GM23338 (cell line): ENCODE measurements around the gene CETP. TPM values are rescaled to one million over a fixed set of nuclear protein-coding genes. Genes with fewer than 3 reads are reported as not detected.

Experiments used
- ATAC-seq: fragments of 200-7000 bp; cut with Tn5 transposase; 3 replicates; pipeline ENCODE4 v1.9.1; 2020
- DNase-seq: peaks from one replicate; pipeline ENCODE4 v3.0.0-alpha.2; 2015; ENCODE audit warnings: low spot score
- H2AFZ ChIP-seq: fragments of 200-600 bp; sonication (generic); 2 replicates; pipeline ENCODE4 v1.8.0; 2016; ENCODE audit warnings: antibody characterized with exemption, mild to moderate bottlenecking, moderate library complexity
- H3F3A ChIP-seq: fragments of 200-600 bp; sonication (generic); replicated peaks from 2 replicates; pipeline ENCODE4 v1.8.0; 2017; ENCODE audit warnings: antibody characterized with exemption, mixed run types, low read depth
- H3K27ac ChIP-seq: fragments of 200-600 bp; sonication (generic); 2 replicates; pipeline ENCODE4 v1.6.1; 2016; ENCODE audit warnings: low read depth
- H3K27me3 ChIP-seq: fragments of 200-600 bp; sonication (generic); 2 replicates; pipeline ENCODE4 v1.8.0; 2016; ENCODE audit warnings: mild to moderate bottlenecking, mixed run types, moderate library complexity; ENCODE audit not compliant: insufficient read depth
- H3K36me3 ChIP-seq: fragments of 200-600 bp; sonication (generic); 2 replicates; pipeline ENCODE4 v1.8.0; 2016; ENCODE audit warnings: mild to moderate bottlenecking; ENCODE audit not compliant: insufficient read depth
- H3K4me1 ChIP-seq: fragments of 200-600 bp; sonication (generic); 2 replicates; pipeline ENCODE4 v1.8.0; 2016; ENCODE audit warnings: mild to moderate bottlenecking, moderate library complexity; ENCODE audit not compliant: insufficient read depth
- H3K4me2 ChIP-seq: fragments of 200-600 bp; sonication (generic); 2 replicates; pipeline ENCODE4 v1.7.1; 2017; ENCODE audit warnings: mixed run types
- H3K4me3 ChIP-seq: fragments of 200-600 bp; sonication (generic); 2 replicates; pipeline ENCODE4 v1.6.1; 2016; ENCODE audit warnings: mixed run types
- H3K79me2 ChIP-seq: fragments of 200-600 bp; sonication (generic); replicated peaks from 2 replicates; pipeline ENCODE4 v1.8.0; 2017; ENCODE audit warnings: mild to moderate bottlenecking; ENCODE audit not compliant: insufficient read depth
- H3K9me2 ChIP-seq: fragments of 200-600 bp; sonication (generic); 2 replicates; pipeline ENCODE4 v1.8.0; 2017; ENCODE audit not compliant: insufficient read depth
- H4K20me1 ChIP-seq: fragments of 200-600 bp; sonication (generic); replicated peaks from 2 replicates; pipeline ENCODE4 v1.8.0; 2017; ENCODE audit warnings: mild to moderate bottlenecking; ENCODE audit not compliant: insufficient read depth
- H3K27ac Mint-ChIP-seq: 2 replicates; pipeline ENCODE4 v1.8.0; 2020; ENCODE audit warnings: inconsistent platforms, mild to moderate bottlenecking, moderate library complexity, mixed read lengths
- H3K27me3 Mint-ChIP-seq: 3 replicates; pipeline ENCODE4 v1.8.0; 2022; ENCODE audit warnings: low read depth, mild to moderate bottlenecking, moderate library complexity, mixed read lengths, inconsistent platforms; ENCODE audit not compliant: insufficient read depth, poor library complexity
- H3K36me3 Mint-ChIP-seq: 3 replicates; pipeline ENCODE4 v1.8.0; 2021; ENCODE audit warnings: low read depth, mild to moderate bottlenecking, inconsistent platforms, moderate library complexity, mixed read lengths
- H3K4me1 Mint-ChIP-seq: 3 replicates; pipeline ENCODE4 v1.8.0; 2020; ENCODE audit warnings: mild to moderate bottlenecking, inconsistent platforms, mixed read lengths
- H3K4me3 Mint-ChIP-seq: 3 replicates; pipeline ENCODE4 v1.8.0; 2021; ENCODE audit warnings: moderate library complexity, mild to moderate bottlenecking, inconsistent platforms, mixed read lengths
- H3K9me3 Mint-ChIP-seq: 3 replicates; pipeline ENCODE4 v1.8.0; 2020; ENCODE audit warnings: moderate library complexity, mild to moderate bottlenecking, inconsistent platforms, mixed read lengths
- CREB1 ChIP-seq: fragments of 250-450 bp; sonication (Bioruptor Pico); IDR thresholded peaks from 2 replicates; pipeline ENCODE4 v1.5.0; 2020; ENCODE audit warnings: low read depth, mild to moderate bottlenecking, moderate library complexity
- CTCF ChIP-seq, 2 experiments: fragments of 200-600 bp in 1 of 2; sonication (generic) in 1 of 2; conservative IDR thresholded peaks; 2 replicates each; pipeline versions ENCODE4 v1.5.1 to v1.6.1; 2016 to 2017; ENCODE audit warnings: antibody characterized with exemption in 2 of 2, low read depth in 2 of 2, mild to moderate bottlenecking in 2 of 2, moderate library complexity in 1 of 2
- ETS1 ChIP-seq: IDR thresholded peaks from 2 replicates; pipeline ENCODE4 v1.6.1; 2016; ENCODE audit warnings: antibody characterized with exemption
- EZH2 ChIP-seq: fragments of 200-600 bp; sonication (generic); IDR thresholded peaks from one replicate; pipeline ENCODE4 v1.8.0; 2017; ENCODE audit warnings: antibody characterized with exemption, mild to moderate bottlenecking, low read depth; ENCODE audit not compliant: unreplicated experiment
- EZH2phosphoT487 ChIP-seq: fragments of 200-600 bp; sonication (generic); IDR thresholded peaks from one replicate; pipeline ENCODE4 v1.8.1; 2018; ENCODE audit warnings: antibody characterized with exemption; ENCODE audit not compliant: unreplicated experiment
- JUNB ChIP-seq: IDR thresholded peaks from one replicate; pipeline ENCODE4 v1.6.1; 2016; ENCODE audit warnings: antibody characterized with exemption; ENCODE audit not compliant: unreplicated experiment
- NANOG ChIP-seq: IDR thresholded peaks from 2 replicates; pipeline ENCODE4 v1.6.1; 2016; ENCODE audit warnings: antibody characterized with exemption, borderline replicate concordance
- POLR2AphosphoS5 ChIP-seq: IDR thresholded peaks from 2 replicates; pipeline ENCODE4 v1.6.1; 2016; ENCODE audit warnings: antibody characterized with exemption, low read depth
- REST ChIP-seq: IDR thresholded peaks from one replicate; pipeline ENCODE4 v1.6.1; 2018; ENCODE audit warnings: antibody characterized with exemption; ENCODE audit not compliant: unreplicated experiment
- STAT1 ChIP-seq: IDR thresholded peaks from one replicate; pipeline ENCODE4 v1.6.1; 2016; ENCODE audit warnings: antibody characterized with exemption; ENCODE audit not compliant: unreplicated experiment
- ZNF114 ChIP-seq: fragments of 250-450 bp; sonication (Bioruptor Pico); IDR thresholded peaks from 2 replicates; pipeline ENCODE4 v1.5.0; 2020; ENCODE audit warnings: mild to moderate bottlenecking, moderate library complexity
- ZNF331 ChIP-seq: fragments of 250-450 bp; sonication (Bioruptor Pico); IDR thresholded peaks from 2 replicates; pipeline ENCODE4 v1.5.0; 2020; ENCODE audit warnings: low read depth, mild to moderate bottlenecking, moderate library complexity
- ZNF462 ChIP-seq: fragments of 250-450 bp; sonication (Bioruptor Pico); IDR thresholded peaks from 2 replicates; pipeline ENCODE4 v1.5.0; 2020; ENCODE audit warnings: mild to moderate bottlenecking, moderate library complexity
- polyA plus RNA-seq: library from polyadenylated mRNA; unstranded; fragments of >200 nt; fragmentation: Nextera tagmentation; extraction: Ambion mirVana; gene quantifications from 2 replicates; pipeline ENCODE4 v1.2.1, GENCODE V29; 2016
- total RNA-seq: library from RNA; depleted of rRNA; stranded (reverse); fragments of >200 nt; shearing (Covaris generic); gene quantifications from 2 replicates; pipeline ENCODE4 v1.2.3, GENCODE V29; 2014

CETP gene
- total and polyA plus RNA-seq, 2 experiments from 2014 or later = not detected

GRCh38 chr16:57013229-57013628 is 51.5 kb downstream of the CETP start:
- no peaks in the 10 kb centered on the region for H3K36me3 Mint-ChIP-seq
- no peak overlapping the region for H3K4me3 Mint-ChIP-seq
- peaks cover 10% of the 10 kb centered on the region; the same call in 2 of the 3 replicates for H3K4me1 Mint-ChIP-seq
- DNase-seq (no peak), ATAC-seq (no peak)
- TF ChIP-seq ZNF462 (CRISPR knock-in tag) (no peak), NANOG (no peak), CTCF (conservative IDR thresholded peaks at IDR 0.05; ENCODE audit: low read depth in 2 of 2) (no peak), ZNF114 (CRISPR knock-in tag) (no peak), JUNB (no peak), POLR2AphosphoS5 (no peak), EZH2 (no peak), REST (no peak), ZNF331 (CRISPR knock-in tag) (no peak), CREB1 (CRISPR knock-in tag) (no peak), STAT1 (no peak), ETS1 (no peak), EZH2phosphoT487 (no peak)
- no peaks in the 10 kb centered on the region for H4K20me1 ChIP-seq
- no peak overlapping the region for H3K4me2 ChIP-seq
- no peaks in the 10 kb centered on the region for H3K36me3 ChIP-seq
- H3K27me3 Mint-ChIP-seq = peaks cover 3% of the 10 kb centered on the region
- H3K9me2 ChIP-seq = no peaks in the 10 kb centered on the region
- no peaks in the 10 kb centered on the region for H3K79me2 ChIP-seq
- no peaks in the 10 kb centered on the region for H3K27me3 ChIP-seq
- no peak overlapping the region for H3K4me3 ChIP-seq
- no peak overlapping the region for H3K27ac Mint-ChIP-seq
- no peaks in the 10 kb centered on the region for H3F3A ChIP-seq
- no peak overlapping the region for H3K27ac ChIP-seq
- no peaks in the 10 kb centered on the region for H3K9me3 Mint-ChIP-seq
- no peak overlapping the region for H2AFZ ChIP-seq
- peaks cover 5% of the 10 kb centered on the region; the same call in 1 of the 2 replicates for H3K4me1 ChIP-seq
